ENCODE measurements around the gene IRAK3. TPM values are rescaled to one million over a fixed set of nuclear protein-coding genes. Genes with fewer than 3 reads are reported as not detected.
"Not testable (repeated sequence)": the region's sequence is repeated elsewhere in the genome, so short reads cannot be mapped to it uniquely, and the experiment has no call there.

Gene IRAK3
- total RNA-seq, 1 experiment from 2014 or later = 0.12 TPM

- ChIA-PET RAD21 (ENCODE audit: low non-redundant PET in 1 of 2, low total read pairs in 2 of 2, uncharacterized antibody in 2 of 2, unreplicated experiment in 2 of 2) (no interaction called here), POLR2A (no interaction called here), CTCF (no interaction called here)
- Histone ChIP-seq H3K4me1 (ENCODE audit: control insufficient read depth in 1 of 2, insufficient read depth in 2 of 2, low read length in 2 of 2) (no peaks in the 10 kb centered on the region), H3K79me2 (ENCODE audit: insufficient read depth, low read length) (no peaks in the 10 kb centered on the region), H4K20me1 (ENCODE audit: insufficient read depth) (no peaks in the 10 kb centered on the region), H3K4me3 (replicated peaks in 1 of 2; ENCODE audit: low read depth in 1 of 2, low read length in 2 of 2) (no peak overlapping the region), H3K9me3 (ENCODE audit: control insufficient read depth in 1 of 2, insufficient read depth in 1 of 2, low read depth in 1 of 2, low read length in 2 of 2) (no peaks in the 10 kb centered on the region), H2AFZ (ENCODE audit: low read depth, low read length, poor library complexity, severe bottlenecking) (no peak overlapping the region), H3K27me3 (ENCODE audit: insufficient read depth, low read length) (no peaks in the 10 kb centered on the region), H3K9me2 (ENCODE audit: insufficient read depth) (no peaks in the 10 kb centered on the region), H3K4me2 (ENCODE audit: low read length) (no peak overlapping the region), H3K9ac (ENCODE audit: low read length) (no peak overlapping the region), H3K27ac (ENCODE audit: low read depth, low read length) (no peak overlapping the region), H3K36me3 (ENCODE audit: control insufficient read depth in 1 of 2, insufficient read depth in 2 of 2, low read length in 2 of 2) (no peaks in the 10 kb centered on the region)
- no TSS peak for BruUV-seq (replicated peaks)
- DNase-seq (ENCODE audit: low read depth, low spot score) = no peak
- ATAC-seq = no peak
- TF ChIP-seq SP1 (IDR thresholded peaks at IDR 0.05; ENCODE audit: low read depth) = no peak
- TF ChIP-seq SRF (IDR thresholded peaks at IDR 0.05; ENCODE audit: low read depth) = no peak
- no peak for TF ChIP-seq JUND (IDR thresholded peaks at IDR 0.05)
- intact Hi-C loops (cut with micrococcal nuclease) = no loop called here
These were observed 21.8 kb downstream of the IRAK3 start for GRCh38 chr12:66210840-66211239.

GRCh38 chr12:66211573-66211972, 22.6 kb downstream of the IRAK3 start:
- H3K27ac ChIP-seq (ENCODE audit: low read depth, low read length); H2AFZ ChIP-seq (ENCODE audit: low read depth, low read length, poor library complexity, severe bottlenecking); DNase-seq (ENCODE audit: low read depth, low spot score); ATAC-seq; RAD21 ChIA-PET (ENCODE audit: low non-redundant PET in 1 of 2, low total read pairs in 2 of 2, uncharacterized antibody in 2 of 2, unreplicated experiment in 2 of 2); H3K9ac ChIP-seq (ENCODE audit: low read length); CTCF ChIA-PET; H3K4me3 ChIP-seq (replicated peaks in 1 of 2; ENCODE audit: low read depth in 1 of 2, low read length in 2 of 2); H3K27me3 ChIP-seq (ENCODE audit: insufficient read depth, low read length); H3K9me3 ChIP-seq (ENCODE audit: control insufficient read depth in 1 of 2, insufficient read depth in 1 of 2, low read depth in 1 of 2, low read length in 2 of 2); H3K4me2 ChIP-seq (ENCODE audit: low read length); H3K9me2 ChIP-seq (ENCODE audit: insufficient read depth); H3K79me2 ChIP-seq (ENCODE audit: insufficient read depth, low read length); H4K20me1 ChIP-seq (ENCODE audit: insufficient read depth); BruUV-seq (replicated peaks); intact Hi-C loops (cut with micrococcal nuclease); H3K4me1 ChIP-seq (ENCODE audit: control insufficient read depth in 1 of 2, insufficient read depth in 2 of 2, low read length in 2 of 2); H3K36me3 ChIP-seq (ENCODE audit: control insufficient read depth in 1 of 2, insufficient read depth in 2 of 2, low read length in 2 of 2); POLR2A ChIA-PET: not testable (repeated sequence)

- BruUV-seq (replicated peaks); POLR2A ChIA-PET; H3K4me3 ChIP-seq (replicated peaks in 1 of 2; ENCODE audit: low read depth in 1 of 2, low read length in 2 of 2): not testable (repeated sequence)
These were observed 24.0 kb downstream of the IRAK3 start for GRCh38 chr12:66213011-66213410.

More at GRCh38 chr12:66213011-66213410, 24.0 kb downstream of the IRAK3 start:
- CTCF ChIA-PET; DNase-seq (ENCODE audit: low read depth, low spot score); H4K20me1 ChIP-seq (ENCODE audit: insufficient read depth); H3K36me3 ChIP-seq (ENCODE audit: control insufficient read depth in 1 of 2, insufficient read depth in 2 of 2, low read length in 2 of 2); intact Hi-C loops (cut with micrococcal nuclease); H3K9me3 ChIP-seq (ENCODE audit: control insufficient read depth in 1 of 2, insufficient read depth in 1 of 2, low read depth in 1 of 2, low read length in 2 of 2); H3K4me2 ChIP-seq (ENCODE audit: low read length); RAD21 ChIA-PET (ENCODE audit: low non-redundant PET in 1 of 2, low total read pairs in 2 of 2, uncharacterized antibody in 2 of 2, unreplicated experiment in 2 of 2); H3K4me1 ChIP-seq (ENCODE audit: control insufficient read depth in 1 of 2, insufficient read depth in 2 of 2, low read length in 2 of 2); H3K9me2 ChIP-seq (ENCODE audit: insufficient read depth); H3K27me3 ChIP-seq (ENCODE audit: insufficient read depth, low read length); ATAC-seq; H3K79me2 ChIP-seq (ENCODE audit: insufficient read depth, low read length); H2AFZ ChIP-seq (ENCODE audit: low read depth, low read length, poor library complexity, severe bottlenecking); H3K9ac ChIP-seq (ENCODE audit: low read length); H3K27ac ChIP-seq (ENCODE audit: low read depth, low read length): not testable (repeated sequence)
